Ascending aorta (tissue), 2 donors: ENCODE measurements around the gene MAGOH. TPM values are rescaled to one million over a fixed set of nuclear protein-coding genes. Genes with fewer than 3 reads are reported as not detected.

Experiments used
- DNase-seq, 2 donors: peaks; one replicate each; pipeline ENCODE4 v3.0.0-alpha.2; 2019; ENCODE audit warnings: low spot score in 2 of 2
- H3K27ac ChIP-seq, 2 donors: fragments of 200-600 bp; sonication (generic); one replicate each; pipeline ENCODE4 v1.5.1; 2016 to 2017; ENCODE audit warnings: mild to moderate bottlenecking in 1 of 2
- H3K27me3 ChIP-seq: fragments of 200-600 bp; sonication (generic); one replicate; pipeline ENCODE4 v1.5.1; 2017
- H3K36me3 ChIP-seq, 2 donors: fragments of 200-600 bp; sonication (generic); one replicate each; pipeline ENCODE4 v1.5.1; 2016
- H3K4me1 ChIP-seq, 2 donors: fragments of 200-600 bp; sonication (generic); one replicate each; pipeline ENCODE4 v1.5.1; 2016 to 2017; ENCODE audit warnings: mild to moderate bottlenecking in 1 of 2
- H3K4me3 ChIP-seq, 2 donors: fragments of 200-600 bp; sonication (generic); one replicate each; pipeline ENCODE4 v1.5.1; 2016 to 2017; ENCODE audit warnings: mild to moderate bottlenecking in 1 of 2
- H3K9me3 ChIP-seq, 2 donors: fragments of 200-600 bp; sonication (generic); one replicate each; pipeline ENCODE4 v1.5.1; 2016
- intact Hi-C: fragments of 100-400 bp; cut with DNase I; formaldehyde crosslinking; loops from one replicate; pipeline ENCODE4 v1.15.1; 2023
- total RNA-seq: library from RNA; depleted of rRNA; stranded (reverse); fragments of >200 nt; gene quantifications from one replicate; pipeline ENCODE4 v1.1.0, GENCODE V29; 2016
- TF ChIP-seq, protein P1 (sequence below), 3 experiments: fragments of 200-600 bp in 2 of 3; fragments of 450-650 bp in 1 of 3; sonication (generic) in 2 of 3; IDR thresholded peaks; one replicate each; pipeline ENCODE4 v1.5.1; 2016 to 2019; ENCODE audit warnings: antibody characterized with exemption in 3 of 3, mild to moderate bottlenecking in 1 of 3, moderate library complexity in 1 of 3

The MAGOH gene
- total RNA-seq, 1 donor from 2014 or later, result 10.9 TPM

DNA sequence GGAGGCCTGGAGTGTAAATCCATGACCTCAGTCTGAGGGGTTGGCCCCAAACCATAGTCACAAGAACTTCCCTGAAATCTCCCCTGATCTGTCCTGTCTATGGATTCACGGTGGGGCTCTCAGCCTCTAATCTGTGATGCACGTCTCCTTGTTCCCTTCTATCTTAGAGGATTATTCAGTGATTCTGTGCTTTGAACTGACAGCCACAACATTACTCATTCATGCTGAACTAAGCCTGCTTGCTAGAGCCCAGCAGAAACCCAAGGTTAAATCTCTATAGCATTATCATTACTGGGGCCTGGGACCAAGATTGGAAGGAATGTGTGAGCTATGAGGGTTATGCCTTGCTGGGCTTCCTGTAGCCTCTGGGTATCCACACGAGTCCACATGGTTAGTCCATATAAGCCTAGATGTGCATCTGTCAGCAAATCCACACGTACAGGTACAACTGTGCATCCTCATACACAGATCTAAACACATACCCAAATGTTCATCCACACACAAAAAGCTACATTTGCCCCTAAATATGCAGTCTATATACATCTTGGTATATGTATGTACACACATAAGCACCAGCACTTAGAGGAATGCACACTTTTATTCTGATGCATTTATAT, 22.4 kb upstream of the MAGOH start:
- Histone ChIP-seq H3K4me3 (no peak overlapping the region), H3K27me3 (no peaks in the 10 kb centered on the region), H3K4me1 (no peaks in the 10 kb centered on the region), H3K9me3 (no peaks in the 10 kb centered on the region), H3K27ac (no peak overlapping the region), H3K36me3 (peaks cover 23 to 25% of the 10 kb centered on the region in 2 donors)
- TF ChIP-seq, protein P1, sequence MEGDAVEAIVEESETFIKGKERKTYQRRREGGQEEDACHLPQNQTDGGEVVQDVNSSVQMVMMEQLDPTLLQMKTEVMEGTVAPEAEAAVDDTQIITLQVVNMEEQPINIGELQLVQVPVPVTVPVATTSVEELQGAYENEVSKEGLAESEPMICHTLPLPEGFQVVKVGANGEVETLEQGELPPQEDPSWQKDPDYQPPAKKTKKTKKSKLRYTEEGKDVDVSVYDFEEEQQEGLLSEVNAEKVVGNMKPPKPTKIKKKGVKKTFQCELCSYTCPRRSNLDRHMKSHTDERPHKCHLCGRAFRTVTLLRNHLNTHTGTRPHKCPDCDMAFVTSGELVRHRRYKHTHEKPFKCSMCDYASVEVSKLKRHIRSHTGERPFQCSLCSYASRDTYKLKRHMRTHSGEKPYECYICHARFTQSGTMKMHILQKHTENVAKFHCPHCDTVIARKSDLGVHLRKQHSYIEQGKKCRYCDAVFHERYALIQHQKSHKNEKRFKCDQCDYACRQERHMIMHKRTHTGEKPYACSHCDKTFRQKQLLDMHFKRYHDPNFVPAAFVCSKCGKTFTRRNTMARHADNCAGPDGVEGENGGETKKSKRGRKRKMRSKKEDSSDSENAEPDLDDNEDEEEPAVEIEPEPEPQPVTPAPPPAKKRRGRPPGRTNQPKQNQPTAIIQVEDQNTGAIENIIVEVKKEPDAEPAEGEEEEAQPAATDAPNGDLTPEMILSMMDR (IDR thresholded peaks at IDR 0.05), result no peak
- DNase-seq, result peak in 1 of 2 donors; percentile 35
- intact Hi-C loops, result no loop called here

DNA sequence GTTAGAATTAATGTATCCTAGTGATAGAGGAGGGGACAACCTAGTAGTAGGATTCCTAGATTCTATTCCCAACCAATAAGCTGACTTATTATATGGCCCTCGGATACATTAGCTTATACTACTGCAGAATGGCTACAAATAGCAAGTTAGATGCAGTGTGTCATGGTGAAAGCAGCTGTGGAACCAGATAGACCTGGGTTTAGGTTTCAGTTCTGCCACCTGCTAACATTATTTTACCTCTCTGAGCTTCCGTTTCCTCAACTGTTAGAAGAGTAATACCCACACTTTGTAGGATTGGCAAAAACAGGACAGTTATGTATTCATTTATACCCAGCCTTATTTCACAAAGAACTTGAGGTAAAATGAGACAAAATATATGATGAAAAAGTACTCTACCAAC, 21.6 kb upstream of the MAGOH start:
- Histone ChIP-seq H3K4me1 (no peaks in the 10 kb centered on the region), H3K27ac (no peak overlapping the region), H3K36me3 (peaks cover 23 to 25% of the 10 kb centered on the region in 2 donors), H3K4me3 (no peak overlapping the region), H3K27me3 (no peaks in the 10 kb centered on the region), H3K9me3 (no peaks in the 10 kb centered on the region)
- intact Hi-C loops, result no loop called here
- TF ChIP-seq, protein P1 (IDR thresholded peaks at IDR 0.05), result no peak
- DNase-seq, result no peak

DNA sequence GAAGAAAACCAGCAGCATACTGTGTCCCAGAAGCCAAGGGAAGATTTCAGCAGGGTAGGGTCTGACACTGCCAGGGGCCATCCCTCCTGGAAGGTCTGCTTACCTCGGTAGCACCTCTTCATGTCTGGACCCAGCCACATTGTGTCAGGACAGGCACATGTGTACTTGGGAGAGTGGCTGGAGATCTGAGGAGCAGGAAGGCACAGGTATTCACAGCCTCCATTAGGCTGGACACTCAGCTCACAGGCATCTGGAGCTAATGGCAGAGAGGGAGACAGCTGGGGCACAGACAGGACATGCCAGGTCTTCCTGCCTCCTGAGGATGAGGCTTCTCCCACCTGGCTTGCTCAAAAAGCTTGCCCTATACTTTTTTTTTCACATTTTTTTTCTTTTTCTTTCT, 19.9 kb upstream of the MAGOH start:
- TF ChIP-seq, protein P1 (IDR thresholded peaks at IDR 0.05), result no peak
- Histone ChIP-seq H3K9me3 (no peaks in the 10 kb centered on the region), H3K27me3 (no peaks in the 10 kb centered on the region), H3K4me1 (no peaks in the 10 kb centered on the region), H3K4me3 (no peak overlapping the region), H3K36me3 (peaks cover 18 to 20% of the 10 kb centered on the region in 2 donors), H3K27ac (no peak overlapping the region)
- DNase-seq, result no peak
- intact Hi-C loops, result no loop called here

DNA sequence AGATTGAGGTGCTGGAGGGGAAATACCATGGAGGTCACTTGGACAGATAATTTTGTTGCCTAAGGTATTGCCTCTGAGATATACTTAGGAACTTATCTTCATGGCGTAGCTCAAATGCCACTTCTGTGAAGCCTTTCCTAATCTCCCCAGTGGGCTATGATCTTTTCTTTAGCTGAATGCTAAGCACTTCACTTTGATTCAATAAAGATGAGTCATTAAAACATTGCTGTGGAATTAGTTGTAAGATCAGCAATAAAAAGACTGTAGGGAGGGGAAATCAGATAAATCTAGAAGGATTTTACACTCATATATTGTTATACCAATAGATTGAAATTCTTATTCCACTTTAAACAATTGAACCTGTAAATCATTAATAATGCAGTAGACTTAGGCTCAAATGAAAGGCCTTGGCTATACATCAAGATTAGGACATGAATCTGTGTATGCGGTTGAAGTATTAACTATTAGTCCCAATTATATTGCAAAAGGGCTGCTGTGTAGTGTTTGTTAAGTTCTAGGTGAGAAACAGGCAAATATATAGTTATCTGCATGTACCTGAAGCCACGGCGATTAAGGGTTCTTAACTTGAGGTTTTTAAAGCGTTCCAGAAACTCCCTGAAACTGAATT, 19.2 kb upstream of the MAGOH start:
- TF ChIP-seq, protein P1 (IDR thresholded peaks at IDR 0.05), result no peak
- no peak overlapping the region for H3K27ac ChIP-seq
- intact Hi-C loops, result no loop called here
- peaks cover 16 to 17% of the 10 kb centered on the region in 2 donors for H3K36me3 ChIP-seq
- no peaks in the 10 kb centered on the region for H3K9me3 ChIP-seq
- no peaks in the 10 kb centered on the region for H3K4me1 ChIP-seq
- H3K4me3 ChIP-seq, result no peak overlapping the region
- DNase-seq, result no peak
- no peaks in the 10 kb centered on the region for H3K27me3 ChIP-seq

DNA sequence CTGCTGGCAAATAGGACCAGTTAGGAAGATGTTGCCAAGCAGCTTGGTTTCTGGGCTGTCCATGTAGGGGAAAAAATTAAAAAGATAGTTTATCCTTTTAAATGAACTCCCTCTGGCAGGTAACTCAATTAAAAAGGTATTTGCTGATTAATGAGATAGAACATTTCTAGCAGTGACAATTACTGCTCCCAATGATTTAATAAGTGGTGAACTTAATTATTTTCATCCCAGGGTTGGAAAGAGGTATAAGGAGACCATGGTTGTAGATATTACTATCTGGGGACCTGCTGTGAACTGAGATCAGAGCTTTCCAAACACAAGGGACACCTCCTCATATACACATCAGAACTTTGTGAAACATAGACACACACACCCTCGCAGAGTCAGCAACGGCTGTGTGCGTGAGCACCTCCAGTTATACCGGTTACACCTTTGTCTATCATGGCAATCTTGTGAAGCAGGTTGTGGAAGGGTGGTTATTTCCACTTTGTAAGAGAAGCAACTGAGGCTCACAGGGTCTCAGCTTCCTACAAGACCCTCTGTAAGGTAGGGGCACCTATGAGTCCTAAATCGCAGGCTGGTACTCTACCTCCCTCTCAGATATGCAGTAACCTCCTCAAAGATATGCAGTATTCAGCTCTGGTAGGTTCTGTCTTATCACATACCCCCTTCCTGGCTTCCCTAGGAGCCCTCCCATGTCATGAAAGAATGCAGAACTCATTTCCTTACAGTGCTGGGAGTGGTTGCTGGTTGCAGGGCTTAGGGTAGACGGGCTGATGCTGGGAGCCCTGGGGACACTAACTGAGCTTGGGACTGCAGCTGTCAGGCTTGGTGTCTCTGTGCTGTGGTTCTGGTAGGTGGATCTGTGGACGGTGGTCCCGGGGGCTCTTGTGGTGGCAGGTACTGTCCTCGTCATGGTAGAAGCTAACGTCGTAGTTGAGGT, 18.5 kb upstream of the MAGOH start:
- no peaks in the 10 kb centered on the region for H3K9me3 ChIP-seq
- peaks cover 8 to 13% of the 10 kb centered on the region in 2 donors for H3K36me3 ChIP-seq
- H3K27me3 ChIP-seq, result no peaks in the 10 kb centered on the region
- H3K27ac ChIP-seq, result no peak overlapping the region
- DNase-seq, result no peak
- H3K4me1 ChIP-seq, result no peaks in the 10 kb centered on the region
- no peak overlapping the region for H3K4me3 ChIP-seq
- TF ChIP-seq, protein P1 (IDR thresholded peaks at IDR 0.05), result no peak
- intact Hi-C loops, result no loop called here
